HG03521 (cell line): ENCODE results near the gene JAZF1.
"Not testable (repeated sequence)": the region's sequence is repeated elsewhere in the genome, so short reads cannot be mapped to it uniquely, and the experiment has no call there.

Source experiments
- ATAC-seq: cut with Tn5 transposase; IDR thresholded peaks from one replicate; pipeline ENCODE4 v1.9.1; 2021; ENCODE audit warnings: mild to moderate bottlenecking, moderate library complexity; ENCODE audit not compliant: unreplicated experiment

Gene JAZF1

GRCh38 chr7:27856703-27857485 lies 323.7 kb downstream of the JAZF1 start:
- not testable (repeated sequence) for ATAC-seq

- no peak for ATAC-seq
Observed at GRCh38 chr7:27850531-27850930, 330.1 kb downstream of the JAZF1 start.

GRCh38 chr7:27846388-27846787 lies 334.2 kb downstream of the JAZF1 start:
- ATAC-seq = no peak

DNA sequence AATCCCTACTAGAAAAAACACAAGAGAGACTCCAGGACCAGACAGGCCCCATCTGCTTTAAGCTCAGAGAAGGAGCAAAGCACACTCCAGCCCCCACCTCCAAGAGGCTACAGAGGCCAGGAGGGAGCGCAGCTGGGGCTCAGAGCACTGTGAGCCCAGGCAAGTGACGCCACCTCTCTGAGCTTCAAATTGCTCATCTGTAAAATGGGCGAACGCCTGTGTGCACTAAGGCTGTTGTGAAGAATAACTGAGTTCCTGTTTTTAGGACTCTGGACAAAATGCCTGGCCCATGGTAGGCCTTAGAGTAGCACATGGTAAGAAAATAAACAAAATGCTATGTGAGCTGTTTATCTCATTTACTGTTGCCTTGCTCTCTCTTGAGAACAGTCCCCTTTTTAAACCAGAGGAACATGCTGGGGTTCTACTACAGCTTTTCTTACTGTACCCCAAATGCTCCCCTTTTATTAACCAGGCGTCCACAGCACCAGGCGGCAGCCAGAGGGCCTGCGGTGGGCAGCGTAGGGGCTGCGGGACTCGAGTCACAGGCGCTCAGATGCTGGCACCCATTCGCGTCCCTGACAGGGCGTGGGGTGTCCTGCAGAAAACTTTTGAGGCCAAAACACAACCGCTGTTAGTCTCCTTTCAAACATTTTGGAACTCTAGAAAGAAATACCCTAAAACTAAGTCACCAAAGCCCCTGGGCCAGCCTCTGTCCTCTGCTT lies 336.9 kb downstream of the JAZF1 start:
- ATAC-seq = no peak

DNA sequence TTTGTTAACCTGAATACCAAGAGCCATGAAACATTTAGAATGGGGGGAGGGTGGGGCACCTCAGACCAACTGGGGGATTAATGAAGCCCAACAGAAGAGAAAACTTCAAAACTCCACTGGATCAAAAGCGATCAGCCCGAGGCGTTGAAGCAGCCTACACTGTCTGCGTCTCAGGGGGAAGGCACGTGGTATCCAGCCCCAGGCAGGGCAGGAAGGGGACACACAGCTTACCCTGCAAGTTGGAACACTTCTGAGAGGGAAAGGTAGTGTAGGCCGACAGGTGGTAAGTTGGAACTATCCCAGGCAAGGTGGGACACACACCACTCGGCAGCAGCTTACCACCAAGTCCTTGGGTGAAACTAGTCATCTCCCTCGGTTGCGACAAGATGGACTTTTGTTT lies 337.7 kb downstream of the JAZF1 start:
- ATAC-seq = no peak

GRCh38 chr7:27842094-27842692 lies 338.4 kb downstream of the JAZF1 start:
- ATAC-seq = no peak

DNA sequence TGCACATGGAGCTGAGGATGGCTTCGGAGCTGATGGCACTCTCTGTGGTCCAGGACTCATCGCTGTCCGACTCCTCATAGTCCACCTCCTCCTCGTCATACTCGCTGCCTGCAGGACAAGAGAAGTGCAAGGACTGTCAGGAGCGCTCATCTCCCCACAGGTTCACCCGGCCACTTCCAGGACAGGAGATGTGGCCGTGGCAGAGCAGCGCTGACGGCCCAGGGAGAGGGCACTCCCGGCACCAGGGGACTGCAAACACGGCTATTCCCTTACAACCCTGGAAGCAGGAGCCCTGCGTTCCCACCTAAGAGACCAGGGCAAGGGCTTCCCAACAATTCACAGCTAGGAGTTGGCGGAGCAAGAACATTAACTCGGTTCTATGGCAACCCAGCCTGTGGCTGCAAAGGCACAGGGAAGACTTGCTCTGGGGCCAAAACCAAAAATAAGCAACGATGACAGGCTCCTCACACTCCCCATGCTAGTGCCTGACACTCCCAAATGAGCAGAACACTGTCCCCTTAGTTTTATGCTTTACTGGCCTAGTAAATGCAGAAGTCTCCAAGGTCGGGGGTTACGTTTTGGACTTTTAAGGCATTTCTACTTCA lies 339.7 kb downstream of the JAZF1 start:
- ATAC-seq = no peak

DNA sequence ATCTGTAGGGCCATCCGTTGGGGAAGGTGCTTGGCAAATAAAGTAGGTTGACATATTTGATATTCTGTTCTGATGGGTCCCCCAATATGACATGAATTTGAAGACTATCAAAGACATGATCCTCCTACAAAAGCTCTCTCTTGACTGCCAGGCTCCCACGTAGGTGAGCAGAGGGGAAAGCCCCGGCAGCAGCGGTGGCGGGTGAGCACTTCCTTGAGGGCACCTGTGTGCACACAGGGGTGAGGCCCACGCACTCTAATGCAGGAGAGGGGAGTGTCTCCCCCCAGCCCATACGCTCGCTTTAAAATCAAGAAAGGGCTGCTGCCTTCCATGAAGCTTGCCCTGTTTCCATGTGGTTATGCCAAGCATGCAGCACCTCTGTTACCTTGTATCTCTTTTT lies 340.3 kb downstream of the JAZF1 start:
- no peak for ATAC-seq

GRCh38 chr7:27839099-27839498 lies 341.5 kb downstream of the JAZF1 start:
- ATAC-seq = no peak

DNA sequence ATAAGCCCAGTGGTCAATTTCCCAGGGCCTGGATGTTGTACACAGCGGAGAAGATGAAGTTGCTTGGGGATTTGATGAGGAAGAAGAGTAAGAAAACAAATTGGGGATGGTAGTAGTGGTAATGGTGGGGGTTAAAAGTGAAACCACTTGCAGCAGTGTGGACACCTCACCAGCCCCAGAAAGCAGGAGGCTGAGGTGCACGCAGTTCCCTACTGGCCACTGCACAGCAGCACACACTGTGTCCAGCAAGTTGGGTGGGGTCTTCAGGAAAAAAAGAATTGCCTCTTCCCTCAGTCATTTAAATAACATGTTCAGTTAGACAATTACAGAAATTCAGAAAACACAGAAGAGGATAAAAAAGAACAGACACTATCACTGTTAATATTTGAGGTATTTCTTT lies 344.1 kb downstream of the JAZF1 start:
- ATAC-seq = no peak

DNA sequence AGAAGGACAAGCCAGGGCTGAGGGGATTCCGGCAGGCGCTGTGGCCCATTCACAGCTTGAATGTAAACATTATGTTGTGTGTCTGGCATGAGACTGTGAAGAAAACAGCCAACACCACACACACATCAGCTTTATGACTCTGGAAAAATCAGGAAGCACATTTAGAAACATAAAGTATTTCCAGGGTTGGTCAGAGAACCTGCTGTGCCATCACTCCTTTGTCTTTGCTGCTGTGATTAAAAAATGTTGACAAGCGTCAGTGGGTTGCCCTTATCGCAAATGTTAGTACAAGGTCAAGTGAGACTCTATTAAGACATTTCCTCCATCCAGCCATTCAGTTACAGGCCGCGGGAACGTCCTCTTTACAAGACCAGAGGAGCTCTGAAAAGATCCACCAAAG lies 345.2 kb downstream of the JAZF1 start:
- ATAC-seq = no peak

DNA sequence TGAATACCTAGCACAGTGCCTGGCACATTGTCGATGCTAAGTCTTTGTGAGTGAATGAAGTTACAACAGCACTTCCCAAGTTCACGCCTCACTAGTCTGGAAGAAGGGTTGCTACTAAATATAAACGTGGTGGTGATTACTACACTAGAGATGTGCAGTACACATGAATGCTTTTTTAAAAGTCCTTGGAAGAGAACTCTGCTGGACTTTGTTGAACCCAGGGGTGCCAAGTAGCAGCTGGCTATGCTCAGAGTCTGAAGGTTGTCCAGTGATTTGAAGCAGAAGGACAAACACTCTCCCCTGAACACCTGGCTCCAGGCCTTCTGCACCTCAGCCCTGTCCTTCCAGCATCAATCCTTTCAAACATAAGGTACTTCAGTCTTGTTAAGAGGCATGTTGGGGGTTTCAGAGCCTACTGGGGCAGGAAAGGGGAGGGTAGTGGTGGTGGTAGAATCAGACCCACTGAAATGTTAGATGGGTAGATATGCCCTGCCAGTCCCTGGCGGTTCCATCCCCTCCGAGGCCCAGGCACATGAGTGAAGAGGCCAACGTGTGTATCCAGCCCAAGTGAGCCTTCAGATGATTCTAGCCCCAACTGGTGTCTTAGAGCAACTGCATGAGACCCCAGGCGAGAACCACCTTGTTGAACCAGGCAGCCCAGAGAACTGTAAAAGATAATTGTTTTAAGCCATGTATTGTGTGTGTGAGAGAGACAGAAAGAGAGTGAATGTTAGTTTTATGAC lies 346.2 kb downstream of the JAZF1 start:
- ATAC-seq = no peak

- ATAC-seq = no peak
Observed at GRCh38 chr7:27826357-27826756, 354.2 kb downstream of the JAZF1 start.

DNA sequence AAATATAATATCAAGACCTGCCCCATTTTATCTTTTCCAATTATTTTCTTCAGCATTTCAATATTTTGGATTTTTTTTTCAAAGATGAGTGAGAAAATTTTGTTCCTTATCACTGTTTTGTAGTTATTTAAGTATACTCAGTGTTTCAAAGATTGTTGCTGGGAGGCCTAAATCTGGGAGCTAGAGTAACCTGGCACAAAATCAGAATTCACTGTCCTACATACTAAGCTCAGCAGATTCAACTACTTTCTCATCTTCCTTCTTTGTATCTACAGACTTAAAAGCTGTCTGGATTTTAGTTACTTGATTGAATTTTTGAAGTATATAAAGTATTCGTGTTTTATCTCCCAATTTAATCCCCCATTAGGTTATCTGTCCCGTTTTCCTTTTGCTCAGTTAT lies 354.7 kb downstream of the JAZF1 start:
- no peak for ATAC-seq

DNA sequence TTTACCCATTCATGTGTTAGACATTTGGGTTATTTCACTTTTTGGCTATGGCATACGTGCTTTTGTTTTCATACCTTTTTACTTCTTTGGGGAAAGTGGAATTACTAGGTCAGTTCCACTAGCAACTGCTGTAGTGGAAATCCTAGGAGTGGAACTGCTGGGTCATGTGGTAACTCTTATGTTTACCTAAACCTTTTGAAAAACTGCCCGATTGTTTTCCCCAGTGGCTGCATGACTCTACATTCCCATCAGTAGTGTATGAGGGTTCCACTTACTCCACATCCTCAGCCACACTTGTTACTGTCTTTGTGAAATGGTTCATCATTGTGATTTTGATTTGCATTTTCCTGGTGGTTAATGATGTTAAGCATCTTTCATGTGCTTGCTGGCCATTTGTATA lies 358.4 kb downstream of the JAZF1 start:
- no peak for ATAC-seq

GRCh38 chr7:27812706-27813105 lies 367.9 kb downstream of the JAZF1 start:
- ATAC-seq = no peak

DNA sequence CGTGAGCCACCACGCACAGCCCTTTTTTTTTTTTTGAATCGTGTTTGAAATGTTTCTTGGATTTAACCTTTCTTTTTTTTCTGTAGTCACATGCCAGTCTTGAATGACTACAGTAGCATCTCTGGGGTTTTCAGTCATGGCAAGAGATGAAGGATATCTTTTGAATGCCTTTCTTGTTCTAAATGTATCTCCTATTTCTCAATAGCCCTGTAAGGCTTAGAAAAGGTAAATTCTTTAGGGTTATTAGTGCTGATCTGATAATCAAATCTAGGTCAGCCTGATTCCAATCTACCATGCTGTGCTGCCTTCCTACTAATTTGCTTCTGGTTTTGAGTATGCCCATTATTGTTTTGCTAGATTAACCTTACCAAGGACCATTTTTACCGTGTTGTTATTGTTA lies 370.4 kb downstream of the JAZF1 start:
- ATAC-seq = no peak

GRCh38 chr7:27808626-27809025 lies 372.0 kb downstream of the JAZF1 start:
- ATAC-seq = no peak

GRCh38 chr7:27804139-27804538 lies 376.5 kb downstream of the JAZF1 start:
- no peak for ATAC-seq

DNA sequence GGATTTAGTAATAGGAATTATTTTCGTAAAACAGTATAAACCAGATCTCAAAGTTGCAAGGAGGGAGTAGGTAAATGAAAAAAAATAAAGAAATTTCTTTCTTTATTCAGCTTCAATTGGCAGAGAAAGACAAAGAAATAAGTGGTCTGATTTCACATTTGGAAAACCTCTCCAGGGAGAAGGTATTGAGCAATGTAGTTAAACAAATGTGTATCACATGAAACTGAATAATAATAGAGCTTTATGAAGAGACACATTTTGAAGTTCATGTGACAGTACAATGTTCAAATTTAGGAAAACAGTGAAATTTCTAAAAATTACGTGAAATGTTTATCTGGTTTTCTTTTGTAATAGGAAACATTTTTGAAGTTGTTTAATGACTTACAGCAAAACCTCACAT lies 377.6 kb downstream of the JAZF1 start:
- no peak for ATAC-seq

DNA sequence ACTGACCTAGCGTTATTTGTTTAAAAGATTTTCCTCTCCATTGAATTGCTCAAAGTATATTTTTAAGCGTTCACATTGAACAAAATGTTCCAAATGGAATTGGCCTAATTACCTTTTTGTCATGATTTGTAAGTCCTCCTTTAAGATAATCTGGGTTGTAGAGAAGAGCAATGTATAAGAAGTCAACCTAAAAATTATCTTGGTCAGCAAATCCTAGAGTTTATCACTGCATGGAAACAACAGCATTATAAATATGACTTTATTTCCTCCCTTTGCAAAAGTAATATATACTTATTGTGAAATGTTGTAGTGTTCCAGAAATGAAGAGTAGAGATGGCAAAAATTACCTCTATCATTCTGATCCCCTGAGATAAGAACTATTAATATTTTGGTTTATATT lies 381.4 kb downstream of the JAZF1 start:
- no peak for ATAC-seq
